Stimulated activated CD4-positive, alpha-beta T cell treated with anti-CD3 and anti-CD28 coated beads, TNF-alpha, amount 100 ng/mL, for 4 hours (primary cell): ENCODE measurements around the gene CR1L.
"Not testable (repeated sequence)": the region's sequence is repeated elsewhere in the genome, so short reads cannot be mapped to it uniquely, and the experiment has no call there.

Source experiments
- DNase-seq, 3 experiments: peaks; one replicate each; pipeline ENCODE4 v3.0.0-alpha.2; 2020; ENCODE audit warnings: low read depth in 3 of 3

CR1L gene

DNA sequence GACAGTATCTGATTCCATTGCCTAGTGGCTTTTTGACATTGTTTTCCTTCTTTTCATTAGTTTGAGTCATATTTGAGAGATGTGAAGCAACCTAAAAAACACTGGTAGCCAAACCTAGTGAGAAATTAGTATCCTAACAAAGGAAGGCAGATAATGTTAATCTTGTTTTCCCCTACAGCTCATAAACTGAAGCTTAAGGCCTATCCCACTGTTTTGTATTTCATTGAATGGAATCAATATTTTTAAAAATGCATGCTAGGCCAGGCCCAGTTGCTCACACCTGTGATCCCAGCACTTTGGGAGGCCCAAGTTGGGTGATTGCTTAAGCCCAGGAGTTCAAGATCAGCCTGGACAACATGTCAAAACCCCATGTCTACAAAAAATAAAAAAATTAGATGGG, 1.2 kb downstream of the CR1L start:
- DNase-seq = no peak

DNA sequence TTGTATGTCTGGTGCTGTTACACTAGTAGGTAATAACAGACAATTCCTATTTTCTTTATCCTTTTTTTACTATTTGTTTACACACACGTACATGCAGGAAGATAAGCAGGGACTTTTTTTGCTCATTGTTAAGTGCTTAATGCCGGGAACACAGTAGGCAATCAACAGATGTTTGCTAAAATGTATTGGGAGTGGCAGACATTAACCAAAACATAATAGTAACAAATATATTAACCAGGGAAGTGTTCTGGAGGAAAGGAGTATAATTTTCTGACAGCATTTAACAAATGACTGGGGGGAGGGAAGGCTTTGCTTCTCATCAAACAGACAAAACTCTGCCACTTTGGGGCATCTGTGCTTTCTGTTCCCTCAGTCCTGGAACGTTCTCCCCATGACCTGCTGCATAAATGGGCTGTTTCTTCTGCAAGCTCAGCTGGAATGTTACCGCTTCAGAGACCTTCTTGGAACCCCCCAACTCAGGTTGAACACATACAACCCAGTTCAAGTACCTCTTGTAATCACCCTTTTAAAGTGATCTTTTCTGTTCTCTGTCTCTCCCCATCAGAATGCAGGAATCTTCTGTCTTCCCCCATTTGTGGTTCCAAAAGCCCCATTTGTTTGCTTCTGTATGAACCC, 2.1 kb downstream of the CR1L start:
- DNase-seq = no peak

DNA sequence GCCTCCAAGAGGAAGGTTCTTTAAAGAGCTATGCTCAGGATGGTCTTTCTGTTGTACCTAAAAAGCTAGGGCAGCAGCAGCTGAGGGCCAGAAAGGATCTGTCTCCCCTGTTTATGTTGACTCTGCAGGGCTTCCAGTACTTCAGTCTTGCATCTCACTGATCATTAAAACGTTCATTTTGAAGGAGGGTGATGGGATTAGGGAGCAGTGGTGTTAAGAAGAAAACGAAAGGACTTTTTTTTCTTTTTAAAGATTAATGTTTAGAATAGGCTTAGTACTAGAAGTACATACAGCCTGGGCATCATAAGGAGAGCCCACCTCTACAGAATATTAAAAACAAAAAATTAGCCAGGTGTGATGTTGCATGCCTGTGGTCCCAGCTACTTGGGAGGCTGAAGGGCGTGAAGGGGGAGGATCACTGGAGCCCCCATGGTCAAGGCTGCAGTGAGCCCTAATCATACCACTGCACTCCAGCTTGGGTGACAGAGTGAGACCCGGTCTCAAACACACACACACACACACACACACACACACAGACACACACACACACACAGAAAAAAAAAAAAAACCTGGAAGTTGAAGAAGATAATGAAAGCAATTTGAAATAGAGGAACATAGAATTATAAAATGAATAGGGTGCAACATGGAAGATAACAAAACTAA, 2.9 kb downstream of the CR1L start:
- DNase-seq = no peak

DNA sequence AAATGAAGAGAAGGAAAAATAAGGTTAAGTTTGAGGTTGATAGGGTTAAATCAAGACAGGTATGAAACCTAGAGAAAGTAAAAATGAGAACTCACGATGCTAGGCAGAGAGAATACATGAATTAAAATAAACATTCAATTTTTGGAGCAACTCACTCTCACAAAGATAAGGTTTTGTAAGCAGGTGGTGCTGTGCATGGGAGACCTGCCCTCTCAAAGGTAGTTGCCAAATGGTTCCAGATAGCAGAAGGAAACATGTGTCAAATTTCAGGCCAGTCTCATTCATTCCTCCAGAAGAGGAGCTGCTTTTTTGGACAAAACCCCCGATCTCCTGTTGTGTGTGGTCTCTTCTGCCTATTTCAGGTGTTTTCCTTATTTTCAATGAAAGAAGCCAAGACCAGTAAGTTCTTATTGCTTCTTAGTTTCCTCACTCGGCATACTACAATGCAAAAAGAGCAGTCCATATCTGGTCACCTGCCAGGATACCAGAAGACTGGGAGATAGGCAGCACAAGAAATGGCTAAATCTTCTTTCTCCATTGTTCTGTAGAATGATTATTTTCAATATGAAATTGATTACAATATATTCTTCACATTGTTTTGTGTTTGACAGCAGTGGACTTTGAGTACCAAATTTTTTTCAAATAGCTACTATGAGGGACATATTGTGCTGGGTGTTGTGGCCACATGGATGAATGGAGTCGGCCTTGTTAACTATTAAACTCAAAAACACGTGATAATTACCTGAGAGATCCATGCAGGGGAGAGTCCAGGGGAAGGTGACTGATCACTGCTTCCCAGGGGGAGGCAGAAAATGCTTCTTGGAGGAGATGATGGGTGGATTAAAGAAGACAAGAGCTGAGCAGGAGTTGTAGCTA, 3.6 kb downstream of the CR1L start:
- DNase-seq = no peak

DNA sequence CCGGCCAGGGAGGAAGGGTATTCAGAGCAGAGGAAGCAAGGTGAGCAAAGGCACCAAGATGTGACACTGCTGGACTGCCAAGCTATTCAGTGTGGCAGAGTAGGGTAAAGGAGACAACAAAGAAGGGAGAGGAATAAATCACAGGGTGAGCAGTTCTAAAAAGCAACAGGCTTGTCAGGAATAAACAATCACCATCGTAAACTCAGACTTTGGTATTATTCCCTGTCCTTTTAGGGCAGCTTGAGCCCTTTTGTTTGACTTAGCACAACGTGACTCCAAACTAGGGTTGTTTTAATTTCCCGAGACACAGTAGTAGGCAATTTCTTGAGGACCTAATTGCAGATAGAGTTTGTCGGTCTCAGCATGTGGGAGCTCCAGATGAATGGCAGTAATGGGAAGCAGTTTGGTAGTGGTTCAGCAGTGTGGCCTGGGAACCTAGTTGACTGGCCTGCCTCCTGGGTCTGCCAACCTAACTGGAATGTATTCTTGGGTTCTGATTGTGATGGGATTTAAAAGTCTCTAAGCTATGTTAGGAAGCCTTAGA, 4.3 kb downstream of the CR1L start:
- no peak for DNase-seq

DNA sequence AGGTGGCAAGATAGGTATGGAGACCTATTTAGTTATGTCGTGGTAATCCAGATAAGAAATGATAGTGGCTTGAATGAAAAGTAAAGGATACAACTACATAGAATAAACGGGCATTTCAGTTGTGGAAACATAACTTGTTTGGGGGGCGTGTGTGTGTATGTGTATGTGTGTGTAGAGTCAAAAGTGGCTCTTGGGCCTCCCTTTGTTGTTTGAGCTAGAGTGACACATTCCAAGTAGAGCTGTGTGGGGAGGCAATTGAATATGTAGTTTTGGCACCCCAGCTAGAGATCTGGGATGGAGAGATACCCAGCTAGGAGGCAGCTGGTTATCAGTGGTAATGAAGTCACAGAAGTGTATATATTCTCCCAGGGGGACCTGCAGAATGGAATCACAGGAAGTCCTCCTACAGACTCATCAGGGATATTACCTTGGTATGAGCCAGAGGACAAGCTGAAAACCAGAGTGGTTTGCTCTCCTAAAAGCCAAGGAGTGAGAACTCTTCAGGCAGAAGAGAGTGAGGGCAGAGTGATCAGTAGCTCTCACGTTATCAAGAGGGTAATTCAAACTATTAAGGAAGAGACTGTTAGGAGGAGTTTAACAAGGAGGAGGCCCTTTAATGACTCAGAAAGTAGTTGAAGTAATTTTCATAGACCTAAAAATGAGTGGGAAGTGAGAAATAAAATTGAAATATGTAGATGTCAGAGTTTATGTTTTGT, 5.1 kb downstream of the CR1L start:
- no peak for DNase-seq

DNA sequence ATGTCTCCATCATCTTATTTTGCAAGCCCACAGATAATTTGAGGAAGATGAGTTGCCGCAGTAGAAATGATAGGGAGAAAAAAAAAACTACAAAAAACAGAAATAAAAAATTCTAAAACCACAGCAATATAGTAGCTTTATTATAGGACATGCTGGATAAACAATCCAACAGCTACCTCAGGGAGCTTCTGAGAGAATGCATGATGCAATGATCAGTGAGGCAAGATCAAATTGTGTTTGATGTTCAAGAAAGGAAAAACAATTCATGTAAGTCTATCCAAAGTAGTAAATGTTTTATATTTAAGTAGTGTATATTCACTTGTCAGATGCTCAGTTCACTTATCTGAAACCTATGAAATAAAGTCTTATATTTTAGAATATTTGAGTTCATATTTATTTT, 6.7 kb downstream of the CR1L start:
- DNase-seq = no peak

DNA sequence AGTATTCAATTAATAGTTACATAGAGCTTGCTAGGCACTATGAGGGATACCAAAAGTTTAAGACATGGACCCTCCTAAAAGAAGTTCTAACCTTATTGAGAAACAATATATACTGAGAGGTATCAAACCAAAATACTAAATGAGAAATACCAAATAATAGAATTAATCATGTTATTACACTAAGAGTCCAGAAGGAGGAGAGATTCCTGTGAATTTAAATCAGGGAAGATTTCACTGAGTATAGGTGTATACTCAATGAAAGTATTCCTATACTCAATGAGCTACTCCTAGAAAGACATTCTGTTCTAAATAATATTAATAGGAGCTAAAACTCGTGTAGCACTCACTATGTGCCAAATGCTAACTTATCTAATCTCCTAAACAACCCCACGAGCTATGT, 9.4 kb downstream of the CR1L start:
- DNase-seq = no peak

DNA sequence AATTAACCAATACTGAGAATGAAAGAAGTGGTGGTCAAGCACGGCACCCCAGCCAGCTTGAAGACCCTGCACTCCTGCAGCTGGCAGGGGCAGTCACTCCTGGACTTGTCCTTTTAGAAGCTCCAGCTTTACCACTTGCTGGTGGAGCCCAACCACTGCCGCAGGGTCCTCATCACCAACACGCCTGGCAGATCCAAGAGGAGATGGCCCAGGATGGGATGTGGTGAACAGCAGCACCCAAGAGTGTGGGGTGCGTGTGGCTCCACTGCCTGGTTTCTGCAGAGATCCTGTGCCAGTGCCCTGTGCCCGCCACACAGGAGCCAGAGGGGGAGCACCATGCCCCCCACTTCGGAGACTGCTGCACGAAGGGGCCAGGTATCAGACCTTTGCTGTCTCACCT, 13.5 kb downstream of the CR1L start:
- DNase-seq = no peak

DNA sequence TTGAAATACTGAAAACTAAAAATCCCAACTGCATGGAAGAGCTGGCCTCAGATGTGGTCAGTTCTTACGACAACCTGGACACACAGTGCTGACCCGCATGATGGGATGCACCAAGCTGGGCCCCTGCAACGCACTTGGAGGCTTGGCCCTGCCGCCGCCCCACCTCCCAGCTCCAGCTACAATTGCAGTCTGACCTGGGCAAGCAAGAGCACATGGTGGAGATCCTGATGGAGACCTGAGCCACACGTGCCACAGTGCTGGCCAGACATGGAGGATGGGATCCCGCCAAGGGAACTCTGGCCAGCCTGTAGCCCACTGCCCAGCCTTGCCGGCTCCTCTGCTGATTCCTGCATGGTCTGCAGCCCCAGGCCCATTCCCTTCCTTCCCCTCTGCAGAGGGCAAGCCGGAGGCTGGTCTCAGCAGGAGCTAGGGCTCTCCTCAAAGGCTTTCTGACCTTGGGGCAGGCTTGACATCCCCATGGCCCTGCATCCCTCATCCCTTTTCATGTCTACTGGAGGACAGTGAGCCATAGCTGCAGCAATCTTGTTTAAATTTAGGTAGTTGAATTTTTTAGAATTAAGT, 14.1 kb downstream of the CR1L start:
- DNase-seq = no peak

DNA sequence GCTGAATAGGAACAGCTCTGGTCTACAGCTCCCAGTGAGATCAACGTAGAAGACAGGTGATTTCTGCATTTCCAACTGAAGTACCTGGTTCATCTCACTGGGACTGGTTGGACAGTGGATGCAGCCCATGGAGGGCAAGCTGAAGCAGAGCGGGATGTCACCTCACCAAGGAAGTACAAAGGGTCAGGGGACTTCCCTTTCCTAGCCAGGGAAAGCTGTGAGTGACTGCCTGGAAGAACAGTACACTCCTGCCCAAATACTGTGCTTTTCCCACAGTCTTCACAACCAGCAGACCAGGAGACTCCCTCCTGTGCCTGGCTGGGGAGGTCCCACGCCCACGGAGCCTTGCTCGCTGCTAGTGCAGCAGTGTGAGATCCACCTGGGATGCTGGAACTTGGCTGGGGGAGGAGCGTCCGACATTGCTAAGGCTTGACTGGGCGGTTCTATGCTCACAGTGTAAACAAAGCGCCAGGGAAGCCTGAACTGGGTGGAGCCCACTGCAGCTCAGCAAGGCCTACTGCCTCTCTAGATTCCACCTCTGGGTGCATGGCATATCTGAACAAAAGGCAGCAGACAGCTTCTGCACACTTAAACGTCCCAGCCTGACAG, 14.7 kb downstream of the CR1L start:
- no peak for DNase-seq

DNA sequence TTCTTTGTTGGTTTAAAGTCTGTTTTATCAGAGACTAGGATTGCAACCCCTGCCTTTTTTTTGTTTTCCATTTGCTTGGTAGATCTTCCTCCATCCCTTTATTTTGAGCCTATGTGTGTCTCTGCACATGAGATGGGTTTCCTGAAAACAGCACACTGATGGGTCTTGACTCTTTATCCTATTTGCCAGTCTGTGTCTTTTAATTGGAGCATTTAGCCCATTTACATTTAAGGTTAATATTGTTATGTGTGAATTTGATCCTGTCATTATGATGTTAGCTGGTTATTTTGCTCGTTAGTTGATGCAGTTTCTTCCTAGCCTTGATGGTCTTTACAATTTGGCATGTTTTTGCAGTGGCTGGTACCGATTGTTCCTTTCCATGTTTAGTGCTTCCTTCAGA, 16.5 kb downstream of the CR1L start:
- not testable (repeated sequence) for DNase-seq

DNA sequence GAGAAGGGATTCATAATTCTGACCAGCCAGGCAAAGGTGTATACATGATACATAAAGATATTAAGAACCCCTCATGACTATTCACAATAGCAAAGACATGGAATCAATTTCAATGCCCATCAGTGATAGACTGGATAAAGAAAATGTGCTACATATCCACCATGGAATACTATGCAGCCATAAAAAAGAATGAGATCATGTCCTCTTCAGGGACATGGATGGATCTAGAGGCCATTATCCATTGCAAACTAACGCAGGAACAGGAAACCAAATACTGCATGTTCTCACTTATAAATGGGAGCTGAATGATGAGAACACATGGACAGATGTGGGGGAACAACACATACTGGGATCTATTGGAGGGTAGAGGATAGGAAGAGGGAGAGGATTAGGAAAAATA, 21.4 kb downstream of the CR1L start:
- DNase-seq = no peak

DNA sequence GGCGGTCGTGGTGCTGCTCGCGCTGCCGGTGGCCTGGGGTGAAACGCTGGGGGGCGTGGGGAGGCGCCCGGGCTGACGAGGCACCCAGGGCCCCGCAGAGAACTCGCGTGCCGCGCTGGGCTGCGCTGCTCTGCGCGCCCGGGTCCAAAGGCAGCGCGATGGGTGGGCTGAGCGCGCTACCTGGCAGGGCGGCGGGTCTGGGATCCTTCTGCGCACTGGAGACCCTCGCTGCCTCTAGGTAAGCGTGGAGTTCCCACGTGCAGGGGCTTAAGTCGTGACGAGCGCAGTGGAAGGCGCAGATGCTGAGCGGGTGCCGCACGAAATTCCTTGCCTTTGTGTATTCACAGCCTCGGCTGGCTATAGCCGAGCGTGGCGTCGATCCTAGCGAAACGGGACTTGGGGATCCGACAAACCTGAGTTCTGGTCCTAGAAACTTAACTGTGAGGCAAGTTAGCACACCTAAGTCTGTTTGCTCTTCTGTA, 24.6 kb downstream of the CR1L start:
- no peak for DNase-seq

DNA sequence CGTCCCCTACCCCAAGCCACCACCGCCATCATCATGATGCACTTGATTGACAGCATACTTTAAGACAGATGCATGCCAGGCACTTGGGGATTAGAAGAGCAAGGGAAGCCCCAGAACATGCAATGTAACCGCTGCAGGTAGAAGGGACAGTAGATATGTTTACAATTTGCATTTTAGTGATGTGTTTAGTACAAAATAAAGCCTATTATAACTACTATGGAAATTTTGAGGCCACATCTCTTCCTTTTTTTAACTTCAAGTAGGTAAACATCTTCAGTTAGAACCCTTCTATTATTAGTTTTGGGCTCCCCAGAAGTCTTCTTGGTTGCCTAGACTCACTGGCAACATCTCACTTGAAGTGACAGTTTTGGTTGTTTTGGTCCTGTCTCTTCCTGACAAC, 25.3 kb downstream of the CR1L start:
- DNase-seq = no peak

DNA sequence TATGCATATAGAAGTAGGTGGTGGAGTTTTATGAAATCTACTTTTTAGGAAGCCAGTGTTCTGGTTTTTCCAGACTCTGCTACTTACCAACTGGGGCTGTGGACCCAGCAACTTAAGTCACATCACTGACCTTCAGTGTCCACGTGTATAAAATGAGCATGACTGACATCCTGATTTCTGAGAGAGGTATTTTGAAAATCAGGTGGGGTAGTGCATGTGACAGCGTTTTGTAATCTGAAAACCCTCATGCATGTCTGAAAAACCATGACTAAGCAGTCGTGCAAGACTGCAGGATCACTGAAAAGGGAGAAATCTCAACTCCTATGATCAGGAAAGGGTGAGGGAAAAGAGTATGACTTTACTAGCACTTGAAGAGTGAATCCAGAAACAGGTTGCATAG, 26.1 kb downstream of the CR1L start:
- DNase-seq = no peak

DNA sequence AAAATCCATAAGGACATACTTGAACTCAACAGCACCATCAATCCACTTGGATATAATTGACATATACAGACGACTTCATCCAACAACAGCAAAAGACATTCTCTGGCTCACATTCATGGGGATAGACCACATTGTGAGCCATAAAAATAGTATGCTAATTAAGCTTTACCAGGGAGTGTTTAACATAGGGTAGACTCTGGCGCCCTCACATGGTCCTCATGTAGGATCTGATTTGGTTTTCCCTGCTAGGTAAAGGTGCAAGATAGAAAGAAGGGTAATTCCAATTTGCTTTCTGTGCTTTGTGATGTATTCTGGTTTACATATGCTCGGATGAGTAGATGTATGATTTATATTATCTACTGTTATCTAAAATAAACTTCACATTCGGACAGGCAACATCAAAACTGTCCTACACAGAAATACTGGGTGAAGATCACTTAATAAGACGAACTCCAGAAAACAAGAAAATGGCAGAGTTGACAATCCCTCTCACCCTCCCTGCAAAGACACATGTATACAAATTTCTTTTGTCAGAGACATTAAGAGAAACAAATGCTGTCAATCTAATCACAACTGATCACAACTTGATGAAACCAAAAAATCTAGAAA, 27.7 kb downstream of the CR1L start:
- DNase-seq = no peak

DNA sequence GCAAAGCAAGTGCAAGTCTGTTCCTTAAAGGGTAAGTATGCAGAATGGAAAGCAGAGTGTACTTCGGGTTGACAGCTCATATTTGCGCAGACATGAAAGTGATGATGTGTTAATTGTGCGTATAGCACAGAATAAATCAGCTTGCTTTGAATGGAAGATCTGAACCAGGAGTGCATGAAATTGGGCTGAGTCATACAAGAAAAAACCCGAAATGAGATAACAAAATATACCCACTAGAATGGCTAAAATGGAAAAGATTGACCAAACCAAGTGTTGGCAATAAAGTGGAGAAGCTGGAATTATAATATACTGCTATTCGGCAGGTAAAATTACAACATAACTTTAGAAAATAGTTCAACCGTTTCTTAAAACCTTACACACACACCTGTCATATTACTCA, 28.5 kb downstream of the CR1L start:
- DNase-seq = no peak

DNA sequence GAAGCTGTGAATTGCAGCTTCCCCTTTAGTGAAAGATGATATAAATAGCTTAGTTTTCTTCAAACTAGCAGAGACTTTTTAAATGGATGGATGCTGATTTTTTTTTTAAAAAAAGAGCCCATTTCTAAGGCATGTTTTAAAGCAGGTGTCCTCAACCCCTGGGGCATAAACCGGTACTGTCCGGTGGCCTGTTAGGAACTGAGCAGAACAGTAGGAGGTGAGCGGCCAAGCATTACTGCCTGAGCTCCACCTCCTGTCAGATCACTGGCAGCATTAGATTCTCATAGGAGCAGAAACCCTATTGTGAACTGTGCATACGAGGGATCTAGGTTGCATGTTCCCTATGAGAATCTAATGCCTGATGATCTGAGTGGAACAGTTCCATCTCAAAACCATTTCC, 31.2 kb downstream of the CR1L start:
- DNase-seq = no peak

DNA sequence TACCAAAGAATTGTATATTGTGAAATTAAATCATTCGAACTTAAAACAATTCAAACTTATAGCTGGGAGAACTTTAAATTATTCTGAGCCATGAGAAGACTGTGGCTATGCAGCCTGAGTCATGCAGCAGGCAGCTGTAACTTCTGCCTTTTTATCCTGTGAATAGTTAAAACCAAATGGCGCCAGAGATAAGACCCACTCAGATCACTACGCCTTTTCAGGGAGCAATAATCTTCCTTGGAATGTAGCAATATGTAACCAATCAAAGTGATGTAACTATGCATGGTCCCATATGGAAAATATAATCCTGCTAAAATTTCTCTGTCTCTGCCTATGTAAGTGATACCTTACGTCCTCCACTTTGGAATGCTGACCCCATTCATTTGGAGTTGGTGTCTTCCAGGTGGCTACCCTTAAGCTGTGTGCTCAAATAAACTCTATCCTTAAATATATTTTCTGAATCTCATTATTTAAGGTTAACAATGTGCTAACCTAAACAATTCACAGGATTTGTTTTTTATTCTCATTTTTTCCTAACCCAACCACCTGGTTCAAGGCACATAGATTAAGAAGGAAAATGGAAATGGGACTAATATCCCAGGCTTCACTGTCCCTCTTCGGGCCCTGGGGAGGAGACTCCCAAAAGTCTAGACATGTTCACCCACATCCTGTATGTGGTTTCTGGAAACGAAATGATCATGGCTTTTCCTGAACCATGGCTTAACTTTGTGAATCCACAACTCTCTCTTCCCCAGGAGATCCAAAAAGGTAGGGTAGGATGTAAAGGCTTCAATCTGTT, 35.9 kb downstream of the CR1L start:
- not testable (repeated sequence) for DNase-seq
